Activated CD4-positive, alpha-beta T cell treated with anti-CD3 and anti-CD28 coated beads for 24 hours (primary cell): ENCODE measurements around the gene CNKSR3.

Source experiments
- DNase-seq, 2 donors: peaks; one replicate each; pipeline ENCODE4 v3.0.0-alpha.2; 2020; ENCODE audit warnings: low read depth in 2 of 2

CNKSR3 gene

DNA sequence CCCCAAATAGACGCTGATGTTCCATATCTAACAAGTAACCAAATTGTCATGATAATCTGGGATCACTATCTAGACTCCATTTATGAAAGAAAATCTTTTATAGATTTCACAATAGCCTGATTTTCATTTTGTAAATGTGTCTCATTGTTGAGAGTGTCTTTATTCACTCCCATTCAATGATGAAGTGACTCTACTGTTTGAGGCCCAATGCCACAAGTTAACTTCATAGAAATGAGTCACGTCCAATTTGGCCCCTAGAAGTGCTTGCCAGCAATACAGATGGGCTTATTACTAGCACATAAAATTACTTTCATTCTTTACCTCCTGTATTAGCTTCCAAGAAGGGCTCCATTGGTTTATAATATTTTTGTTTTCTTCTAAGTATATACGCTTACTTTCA lies 160.2 kb downstream of the CNKSR3 start:
- no peak for DNase-seq

DNA sequence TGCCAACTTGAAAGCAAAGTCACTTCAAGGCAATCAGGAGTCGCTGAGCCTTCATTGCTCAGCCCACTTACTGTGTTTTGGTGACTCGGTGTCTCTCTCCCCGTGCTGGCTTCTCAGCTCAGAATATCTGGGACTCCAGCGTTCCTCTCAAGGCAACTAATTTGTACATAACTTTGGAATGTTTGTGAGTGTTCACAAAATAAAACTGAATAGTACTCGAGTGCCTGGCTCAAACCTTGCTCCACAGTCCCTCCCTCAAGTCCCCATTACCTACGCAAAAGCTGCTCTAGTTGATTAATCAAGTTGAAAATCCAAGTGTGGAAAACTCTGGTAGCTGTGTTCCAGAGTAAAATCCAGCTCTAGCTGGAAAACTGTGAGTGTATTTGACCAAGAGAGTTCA lies 162.5 kb downstream of the CNKSR3 start:
- no peak for DNase-seq

DNA sequence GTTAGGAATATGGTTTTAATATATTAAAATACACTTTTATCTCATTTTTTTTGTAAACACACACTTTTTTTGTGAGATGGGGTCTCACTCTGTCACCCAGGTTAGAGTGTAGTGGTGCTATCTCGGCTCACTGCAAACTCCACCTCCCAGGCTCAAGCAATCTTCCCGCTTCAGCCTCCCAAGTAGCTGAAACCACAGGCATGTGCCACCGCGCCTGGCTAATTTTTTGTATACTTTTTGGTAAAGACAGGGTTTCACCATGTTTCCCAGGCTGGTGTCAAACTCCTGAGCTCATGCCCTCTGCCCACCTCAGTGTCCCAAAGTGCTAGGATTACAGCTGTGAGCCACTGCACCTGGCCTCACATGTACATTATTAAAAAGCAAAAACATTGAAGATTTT lies 164.7 kb downstream of the CNKSR3 start:
- no peak for DNase-seq

DNA sequence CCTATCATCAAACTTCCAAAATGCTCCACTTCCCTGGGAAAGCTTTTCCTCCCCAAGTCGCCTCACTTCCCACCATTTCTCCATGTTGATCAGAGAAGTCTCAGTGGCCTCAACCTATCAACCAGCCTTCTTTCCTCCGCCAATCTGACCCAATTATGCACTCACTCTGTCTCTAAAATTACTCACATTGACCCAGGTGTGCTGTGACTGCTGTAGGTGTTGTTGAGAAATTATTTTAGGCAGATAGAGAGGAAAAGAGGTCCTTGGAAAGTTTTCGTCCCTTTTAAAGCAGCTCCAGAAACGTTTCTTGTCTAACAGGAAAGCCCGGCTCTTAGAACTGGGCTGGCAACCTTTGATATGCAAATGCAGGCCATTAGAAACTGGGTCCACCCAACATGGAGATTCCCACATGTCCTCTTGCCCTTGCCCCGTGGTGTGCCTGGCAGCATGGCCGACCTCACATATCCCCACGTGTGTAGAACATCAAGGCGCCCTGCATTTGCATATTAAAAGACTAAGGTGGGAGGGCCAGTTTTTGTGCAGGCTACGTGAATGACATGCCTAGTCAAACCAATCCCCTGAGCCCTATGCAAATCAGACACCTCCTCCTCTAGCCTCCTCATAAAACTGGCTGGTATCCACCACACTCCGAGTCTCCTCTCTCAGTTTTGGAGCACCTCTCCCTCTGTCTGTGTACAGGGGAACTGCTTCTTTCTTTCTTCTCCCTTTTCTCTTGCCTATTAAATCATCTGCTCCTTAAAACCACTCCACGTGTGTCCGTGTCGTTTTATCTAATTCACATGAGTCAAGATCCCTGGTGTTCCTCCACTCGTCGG lies 166.8 kb downstream of the CNKSR3 start:
- DNase-seq = no peak

DNA sequence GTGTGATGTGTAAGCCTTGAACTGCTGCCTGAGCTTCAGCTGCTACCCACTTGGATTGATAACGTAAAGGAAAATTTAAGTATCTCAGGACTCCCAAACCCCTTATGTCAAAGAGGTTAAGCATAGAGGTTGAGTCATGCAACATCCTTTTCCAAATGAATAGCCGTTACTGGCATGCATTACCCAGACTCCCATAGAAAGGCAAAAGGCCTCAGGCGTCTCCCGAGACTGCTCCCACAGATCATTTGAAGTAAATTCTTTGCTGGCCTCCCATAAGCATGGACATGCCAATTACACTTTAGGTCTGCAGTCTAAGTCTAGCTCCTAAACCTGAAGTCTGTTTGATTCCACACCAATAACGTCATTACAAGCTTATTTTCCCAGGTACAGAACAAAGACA lies 168.6 kb downstream of the CNKSR3 start:
- no peak for DNase-seq

DNA sequence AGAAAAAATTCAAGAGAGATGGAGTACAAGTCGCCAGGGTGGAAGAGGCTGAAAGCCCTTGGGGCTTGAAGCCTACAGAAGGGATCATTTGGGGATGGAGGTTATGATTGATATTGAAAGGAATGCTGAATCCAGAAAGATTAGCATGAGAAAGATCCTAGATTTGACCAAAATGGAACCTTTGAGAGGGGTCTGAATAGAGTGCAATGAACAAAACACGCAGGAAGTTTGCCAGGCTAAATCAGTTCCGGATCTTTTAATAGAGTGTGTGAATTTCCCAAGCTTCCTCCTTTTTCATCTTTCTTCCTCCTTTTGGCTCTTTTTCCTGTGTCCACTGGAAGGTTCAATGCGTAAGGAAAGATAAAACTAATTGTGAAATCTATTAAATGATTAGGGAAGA lies 169.1 kb downstream of the CNKSR3 start:
- DNase-seq = no peak
